Testis (tissue), 2 donors: ENCODE data around the gene CINP.

Experiments
- POLR2A ChIP-seq: fragments of 450-650 bp; IDR thresholded peaks from one replicate; pipeline ENCODE4 v1.6.1; 2017; ENCODE audit warnings: antibody characterized with exemption, mild to moderate bottlenecking, moderate library complexity
- TF ChIP-seq, protein P1 (sequence below), 3 experiments: fragments of 450-650 bp in 2 of 3; fragments of 200-600 bp in 1 of 3; sonication (generic) in 1 of 3; IDR thresholded peaks; one replicate each; pipeline ENCODE4 v1.5.1; 2016 to 2019; ENCODE audit warnings: antibody characterized with exemption in 3 of 3, mild to moderate bottlenecking in 2 of 3, moderate library complexity in 1 of 3

DNA sequence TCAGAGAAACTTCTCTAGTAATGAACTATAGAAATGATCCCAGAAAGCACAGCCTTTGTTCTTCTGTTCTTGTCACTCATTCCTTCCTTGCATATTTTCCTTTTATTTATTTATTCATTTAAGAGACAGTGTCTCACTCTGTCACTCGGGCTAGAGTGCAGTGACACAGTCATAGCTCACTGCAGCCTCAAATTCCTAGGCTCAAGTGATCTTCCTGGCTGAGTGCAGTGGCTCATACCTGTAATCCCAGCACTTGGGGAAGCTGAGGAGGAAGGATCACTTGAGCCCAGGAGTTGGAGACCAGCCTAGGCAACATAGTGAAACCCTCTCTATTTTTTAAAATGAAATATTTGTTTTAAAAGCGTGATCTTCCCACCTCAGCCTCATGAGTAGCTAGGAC, 11.6 kb upstream of the CINP start:
- TF ChIP-seq POLR2A: no peak
- TF ChIP-seq, protein P1, sequence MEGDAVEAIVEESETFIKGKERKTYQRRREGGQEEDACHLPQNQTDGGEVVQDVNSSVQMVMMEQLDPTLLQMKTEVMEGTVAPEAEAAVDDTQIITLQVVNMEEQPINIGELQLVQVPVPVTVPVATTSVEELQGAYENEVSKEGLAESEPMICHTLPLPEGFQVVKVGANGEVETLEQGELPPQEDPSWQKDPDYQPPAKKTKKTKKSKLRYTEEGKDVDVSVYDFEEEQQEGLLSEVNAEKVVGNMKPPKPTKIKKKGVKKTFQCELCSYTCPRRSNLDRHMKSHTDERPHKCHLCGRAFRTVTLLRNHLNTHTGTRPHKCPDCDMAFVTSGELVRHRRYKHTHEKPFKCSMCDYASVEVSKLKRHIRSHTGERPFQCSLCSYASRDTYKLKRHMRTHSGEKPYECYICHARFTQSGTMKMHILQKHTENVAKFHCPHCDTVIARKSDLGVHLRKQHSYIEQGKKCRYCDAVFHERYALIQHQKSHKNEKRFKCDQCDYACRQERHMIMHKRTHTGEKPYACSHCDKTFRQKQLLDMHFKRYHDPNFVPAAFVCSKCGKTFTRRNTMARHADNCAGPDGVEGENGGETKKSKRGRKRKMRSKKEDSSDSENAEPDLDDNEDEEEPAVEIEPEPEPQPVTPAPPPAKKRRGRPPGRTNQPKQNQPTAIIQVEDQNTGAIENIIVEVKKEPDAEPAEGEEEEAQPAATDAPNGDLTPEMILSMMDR (IDR thresholded peaks at IDR 0.05): no peak
